HAP-1 (cell line): Measurements from ENCODE around the gene KRTAP4-1.
"Not testable (repeated sequence)": the region's sequence is repeated elsewhere in the genome, so short reads cannot be mapped to it uniquely, and the experiment has no call there.

Experiments used
- DNase-seq, 2 experiments: peaks; one replicate each; pipeline ENCODE4 v3.0.0-alpha.2; 2016 to 2020; ENCODE audit warnings: low spot score in 2 of 2
- H3K27me3 ChIP-seq: fragments of 250-450 bp; sonication (Bioruptor Pico); 2 replicates; pipeline ENCODE4 v1.5.1; 2020; ENCODE audit warnings: low read depth, mild to moderate bottlenecking, moderate library complexity
- H3K36me3 ChIP-seq: fragments of 250-450 bp; sonication (Bioruptor Pico); replicated peaks from 2 replicates; pipeline ENCODE4 v1.5.1; 2020; ENCODE audit warnings: mild to moderate bottlenecking
- H3K4me1 ChIP-seq: fragments of 250-450 bp; sonication (Bioruptor Pico); 2 replicates; pipeline ENCODE4 v1.5.1; 2020; ENCODE audit warnings: mild to moderate bottlenecking
- H3K4me3 ChIP-seq: fragments of 250-450 bp; sonication (Bioruptor Pico); 2 replicates; pipeline ENCODE4 v1.5.1; 2020; ENCODE audit warnings: mild to moderate bottlenecking, moderate library complexity
- H3K9me3 ChIP-seq: fragments of 250-450 bp; sonication (Bioruptor Pico); 2 replicates; pipeline ENCODE4 v1.5.1; 2020; ENCODE audit warnings: mild to moderate bottlenecking, moderate library complexity
- in situ Hi-C: fragments of 300-500 bp; cut with MboI; formaldehyde crosslinking; loops from 3 replicates; pipeline ENCODE4 v1.14.3; 2020; ENCODE audit warnings: low sequenced_read_pairs, inconsistent platforms, mixed read lengths

Gene KRTAP4-1

GRCh38 chr17:41189837-41190318 lies 5.2 kb upstream of the KRTAP4-1 start, which contains the start of gene KRTAP9-1:
TSS of gene KRTAP9-1 (plus strand) at chr17:41189887. CDS start at chr17:41189887, 0 bp downstream.
- H3K4me3 ChIP-seq, H3K36me3 ChIP-seq, H3K4me1 ChIP-seq, DNase-seq, H3K9me3 ChIP-seq, in situ Hi-C loops, H3K27me3 ChIP-seq: not testable (repeated sequence)

DNA sequence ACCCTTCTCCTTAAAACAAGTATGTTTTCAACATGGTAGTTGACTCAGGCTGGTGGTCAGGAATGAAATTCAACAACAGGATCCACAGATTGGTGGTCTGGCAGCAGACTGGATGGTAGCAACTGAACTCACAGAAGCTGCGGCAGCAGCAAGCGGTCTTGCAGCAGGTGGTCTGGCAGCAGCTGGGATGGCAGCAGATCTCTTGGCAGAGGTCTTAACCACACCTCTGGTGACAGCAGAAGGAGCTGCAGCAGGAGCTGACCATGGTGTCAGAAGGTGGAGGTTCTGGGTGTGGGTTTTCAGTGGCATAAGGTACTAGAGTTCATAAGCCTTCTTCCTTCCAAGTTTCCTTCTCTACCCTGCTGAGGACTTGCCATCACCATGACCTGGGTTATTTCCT lies 2.2 kb upstream of the KRTAP4-1 start:
- Histone ChIP-seq H3K9me3 (no peaks in the 10 kb centered on the region), H3K27me3 (peaks cover 5% of the 10 kb centered on the region), H3K4me3 (no peak overlapping the region), H3K4me1 (no peaks in the 10 kb centered on the region), H3K36me3 (no peaks in the 10 kb centered on the region)
- in situ Hi-C loops = no loop called here
- DNase-seq = no peak

- H3K4me3 ChIP-seq = no peak overlapping the region
- H3K27me3 ChIP-seq = peaks cover 5% of the 10 kb centered on the region
- DNase-seq = no peak
- no peaks in the 10 kb centered on the region for H3K36me3 ChIP-seq
- H3K9me3 ChIP-seq = no peaks in the 10 kb centered on the region
- in situ Hi-C loops = no loop called here
- H3K4me1 ChIP-seq = no peaks in the 10 kb centered on the region
Measured at GRCh38 chr17:41185001-41185400, 290 bp upstream of the KRTAP4-1 start.

DNA sequence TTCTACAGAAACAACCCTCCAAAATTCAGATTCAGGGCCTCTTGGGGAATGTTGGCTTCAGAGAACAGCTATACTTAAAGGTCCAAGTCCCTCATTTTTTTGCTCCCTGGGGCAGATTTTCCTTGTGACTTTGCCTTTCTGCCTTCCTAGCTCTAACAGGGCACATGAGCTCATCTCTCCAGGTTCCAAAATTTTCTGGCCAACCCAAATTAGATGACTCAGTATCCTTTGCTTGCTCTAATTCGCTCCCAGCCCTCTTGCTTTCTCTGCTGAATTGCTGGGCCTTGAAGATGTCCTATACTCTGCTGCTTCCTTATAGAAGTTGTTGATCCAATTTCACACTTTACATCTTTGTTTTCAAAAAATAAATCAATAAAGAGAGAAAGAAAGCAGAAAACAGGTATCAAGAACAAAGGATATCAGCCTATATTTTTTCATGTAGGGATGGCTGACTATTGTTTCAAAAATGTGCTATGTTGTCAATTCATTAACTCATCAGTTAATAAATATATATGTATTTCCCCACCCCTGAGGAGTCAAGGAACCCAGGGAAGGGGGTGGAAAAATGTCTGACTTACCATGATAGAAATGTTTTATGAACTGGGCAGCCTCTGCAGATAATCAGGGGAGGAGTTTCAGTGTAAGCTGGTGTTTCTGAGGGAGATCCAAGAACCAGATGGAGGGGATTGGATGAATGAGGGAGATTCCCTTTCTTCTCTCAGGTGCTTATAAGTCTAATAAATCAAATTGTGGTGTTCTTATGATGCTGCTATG lies 5.7 kb downstream of the KRTAP4-1 start:
- DNase-seq = no peak
- no peak overlapping the region for H3K4me3 ChIP-seq
- in situ Hi-C loops = no loop called here
- H3K36me3 ChIP-seq = no peaks in the 10 kb centered on the region
- H3K9me3 ChIP-seq = no peaks in the 10 kb centered on the region
- H3K4me1 ChIP-seq = no peaks in the 10 kb centered on the region
- peaks cover 5% of the 10 kb centered on the region; the same call in 1 of the 2 replicates for H3K27me3 ChIP-seq

DNA sequence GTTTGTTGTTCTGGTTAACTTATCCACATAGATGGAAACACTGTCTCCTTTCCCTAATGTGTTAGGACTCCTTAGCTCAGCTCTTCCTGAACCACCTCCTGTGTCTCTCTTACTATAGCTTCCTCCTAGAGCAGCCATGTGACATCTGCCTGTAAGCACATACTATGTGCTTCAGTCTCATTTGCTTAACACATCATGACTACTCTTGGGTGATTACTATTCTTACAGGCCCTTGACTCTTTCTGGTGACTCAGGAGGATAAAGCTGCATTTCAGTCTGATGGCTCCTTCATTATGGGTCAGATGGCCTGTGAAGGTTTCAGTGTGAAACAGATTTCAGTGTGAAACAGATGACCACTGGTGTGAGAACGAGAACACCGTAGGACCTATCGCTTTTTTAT lies 6.4 kb downstream of the KRTAP4-1 start:
- H3K9me3 ChIP-seq = no peaks in the 10 kb centered on the region
- H3K27me3 ChIP-seq = peaks cover 5% of the 10 kb centered on the region; the same call in 1 of the 2 replicates
- no peak overlapping the region for H3K4me3 ChIP-seq
- in situ Hi-C loops = no loop called here
- H3K36me3 ChIP-seq = no peaks in the 10 kb centered on the region
- DNase-seq = no peak
- no peaks in the 10 kb centered on the region for H3K4me1 ChIP-seq

DNA sequence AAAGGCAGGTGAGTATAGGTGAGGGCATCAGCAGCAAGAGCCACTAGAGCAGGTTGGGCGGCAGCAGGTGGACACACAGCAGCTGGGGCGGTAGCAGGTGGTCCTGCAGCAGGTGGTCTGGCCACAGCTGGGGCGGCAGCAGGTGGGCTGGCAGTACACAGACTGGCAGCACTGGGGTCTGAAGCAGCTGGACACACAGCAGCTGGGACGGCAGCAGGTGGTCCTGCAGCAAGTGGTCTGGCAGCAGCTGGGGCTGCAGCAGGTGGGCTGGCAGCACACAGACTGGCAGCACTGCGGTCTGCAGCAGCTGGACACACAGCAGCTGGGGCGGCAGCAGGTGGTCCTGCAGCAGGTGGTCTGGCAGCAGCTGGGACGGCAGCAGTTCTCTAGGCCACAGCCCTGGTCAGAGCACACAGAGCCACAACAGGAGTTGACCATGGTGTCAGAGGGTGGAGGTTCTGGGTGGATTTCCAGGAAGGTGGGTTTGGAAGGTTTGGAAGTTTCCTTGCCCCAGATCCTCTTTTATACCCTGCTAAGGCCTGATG lies 6.9 kb downstream of the KRTAP4-1 start, which contains the start of gene KRTAP4-2:
Gene KRTAP4-2, minus strand, starts transcription at position 495 of the 545 bp plus-strand sequence. Its CDS starts 57 bp downstream, at position 438.
- in situ Hi-C loops = no loop called here
- Histone ChIP-seq H3K4me1 (no peaks in the 10 kb centered on the region), H3K27me3 (peaks cover 5% of the 10 kb centered on the region; the same call in 1 of the 2 replicates), H3K4me3 (no peak within 1 kb of the TSS), H3K36me3 (no peaks in the 10 kb centered on the region), H3K9me3 (no peaks in the 10 kb centered on the region)
- DNase-seq = no peak

DNA sequence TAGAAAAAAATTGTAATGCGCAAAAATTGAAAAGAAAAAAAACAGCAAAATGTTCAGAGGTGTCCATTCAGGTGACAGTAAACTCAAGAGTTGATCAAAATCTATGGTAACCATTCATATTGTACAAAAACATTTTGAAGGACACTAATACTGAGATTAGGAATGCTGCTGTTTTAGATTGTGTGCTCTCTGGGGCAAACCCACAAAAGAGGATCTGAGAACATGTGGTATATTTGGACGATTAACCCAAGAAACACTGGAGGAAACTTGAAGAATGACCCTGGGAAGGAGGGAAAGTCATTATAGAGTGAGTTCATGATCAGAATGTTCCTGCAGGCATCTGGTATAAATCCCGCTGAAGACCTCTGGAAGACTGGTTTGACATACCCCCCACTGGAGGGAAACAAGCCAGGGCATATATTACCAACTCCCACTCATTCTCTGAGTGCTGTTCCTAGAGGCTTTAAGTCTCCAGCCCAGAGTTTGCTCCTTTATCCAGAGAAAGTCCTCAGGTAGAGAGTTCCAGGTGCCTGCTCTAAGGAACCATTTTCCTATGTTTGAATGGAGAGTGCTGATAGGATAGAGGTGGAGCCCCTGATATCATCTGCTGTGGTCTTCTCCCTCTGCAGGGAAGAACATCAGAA lies 7.8 kb downstream of the KRTAP4-1 start:
- H3K4me3 ChIP-seq = no peak overlapping the region
- peaks cover 5% of the 10 kb centered on the region; the same call in 1 of the 2 replicates for H3K27me3 ChIP-seq
- no peaks in the 10 kb centered on the region for H3K9me3 ChIP-seq
- no peak for DNase-seq
- in situ Hi-C loops = no loop called here
- H3K4me1 ChIP-seq = no peaks in the 10 kb centered on the region
- no peaks in the 10 kb centered on the region for H3K36me3 ChIP-seq

- no peak for DNase-seq
- Histone ChIP-seq H3K36me3 (no peaks in the 10 kb centered on the region), H3K27me3 (peaks cover under 1% of the 10 kb centered on the region; the same call in 1 of the 2 replicates), H3K4me3 (no peak overlapping the region), H3K9me3 (no peaks in the 10 kb centered on the region), H3K4me1 (no peaks in the 10 kb centered on the region)
- in situ Hi-C loops = no loop called here
Measured at GRCh38 chr17:41171886-41172285, 12.8 kb downstream of the KRTAP4-1 start.

GRCh38 chr17:41168121-41168520 lies 16.6 kb downstream of the KRTAP4-1 start, which contains the start of gene KRTAP4-3:
TSS of gene KRTAP4-3 (minus strand) at chr17:41168221. CDS start at chr17:41168172, 49 bp downstream.
- in situ Hi-C loops = no loop called here

GRCh38 chr17:41167561-41167960 lies 17.1 kb downstream of the KRTAP4-1 start:
- DNase-seq = no peak

More at GRCh38 chr17:41168121-41168520, 16.6 kb downstream of the KRTAP4-1 start, which contains the start of gene KRTAP4-3:
- no peaks in the 10 kb centered on the region for H3K27me3 ChIP-seq
- no peaks in the 10 kb centered on the region for H3K36me3 ChIP-seq
- H3K4me1 ChIP-seq = no peaks in the 10 kb centered on the region
- H3K4me3 ChIP-seq = no peak within 1 kb of the TSS
- H3K9me3 ChIP-seq = no peaks in the 10 kb centered on the region
- no peak for DNase-seq

DNA sequence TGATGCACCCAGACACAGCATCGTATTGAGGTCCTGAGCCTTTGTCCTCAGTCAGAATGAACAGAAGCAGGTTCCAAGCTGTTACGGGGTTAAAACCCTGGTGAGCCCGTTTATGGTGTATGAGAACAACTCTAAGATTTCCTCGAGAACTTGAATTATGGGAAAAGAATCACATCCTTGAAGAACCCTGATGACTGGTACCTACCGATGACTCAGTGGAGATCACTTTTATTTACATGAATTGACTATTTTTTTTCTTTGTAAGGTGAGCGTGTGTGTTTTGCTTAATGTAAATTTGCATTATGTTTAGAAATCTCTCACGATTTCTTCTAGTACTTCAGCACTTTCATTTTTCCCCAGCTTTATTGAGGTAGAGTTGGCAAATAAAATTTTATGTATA lies 20.9 kb downstream of the KRTAP4-1 start:
- DNase-seq = no peak
- Histone ChIP-seq H3K4me3 (no peak overlapping the region), H3K27me3 (peaks cover 6% of the 10 kb centered on the region; the same call in 1 of the 2 replicates), H3K4me1 (no peaks in the 10 kb centered on the region), H3K36me3 (no peaks in the 10 kb centered on the region), H3K9me3 (no peaks in the 10 kb centered on the region)
- in situ Hi-C loops = no loop called here

More at GRCh38 chr17:41167561-41167960, 17.1 kb downstream of the KRTAP4-1 start:
- Histone ChIP-seq H3K4me1 (no peaks in the 10 kb centered on the region), H3K36me3 (no peaks in the 10 kb centered on the region), H3K27me3 (peaks cover 3% of the 10 kb centered on the region; the same call in 1 of the 2 replicates), H3K4me3 (no peak overlapping the region), H3K9me3 (no peaks in the 10 kb centered on the region)
- in situ Hi-C loops = no loop called here

DNA sequence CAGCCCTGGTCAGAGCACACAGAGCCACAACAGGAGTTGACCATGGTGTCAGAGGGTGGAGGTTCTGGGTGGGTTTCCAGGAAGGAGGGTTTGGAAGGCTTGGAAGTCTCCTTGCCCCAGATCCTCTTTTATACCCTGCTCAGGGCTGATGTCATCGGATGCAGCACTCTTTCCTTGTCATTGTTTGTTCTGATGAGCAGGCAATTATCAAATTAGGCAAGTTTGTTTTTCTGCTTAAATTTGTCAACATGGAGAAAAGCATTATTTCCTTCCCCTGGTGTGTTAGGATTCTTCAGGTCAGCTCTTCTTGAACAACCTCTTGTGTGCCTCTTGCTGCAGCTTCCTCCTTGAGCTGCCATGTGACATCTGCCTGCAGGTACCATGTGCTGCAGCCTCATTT lies 24.1 kb downstream of the KRTAP4-1 start, which contains the start of gene KRTAP4-4:
Gene KRTAP4-4, minus strand, starts transcription at position 101 of the 400 bp plus-strand sequence. Its CDS starts 57 bp downstream, at position 44.
- Histone ChIP-seq H3K9me3 (no peaks in the 10 kb centered on the region), H3K36me3 (no peaks in the 10 kb centered on the region), H3K27me3 (peaks cover 6% of the 10 kb centered on the region; the same call in 1 of the 2 replicates), H3K4me1 (no peaks in the 10 kb centered on the region), H3K4me3 (no peak within 1 kb of the TSS)
- DNase-seq = no peak
- in situ Hi-C loops = no loop called here

- H3K36me3 ChIP-seq, H3K27me3 ChIP-seq, in situ Hi-C loops, H3K4me1 ChIP-seq, H3K4me3 ChIP-seq, H3K9me3 ChIP-seq, DNase-seq: not testable (repeated sequence)
Measured at GRCh38 chr17:41160190-41160589, 24.5 kb downstream of the KRTAP4-1 start.
